Measurements from ENCODE around the gene HRH1.
"Not testable (repeated sequence)": the region's sequence is repeated elsewhere in the genome, so short reads cannot be mapped to it uniquely, and the experiment has no call there.

HRH1 gene

GRCh38 chr3:11154036-11154952, at the start of gene HRH1:
Gene HRH1 (plus strand): TSS chr3:11154493. CDS start chr3:11259038, 104,545 bp downstream.
- no peak for DNase-seq (ENCODE audit: low read depth)

GRCh38 chr3:11113316-11113715, 41.0 kb upstream of the HRH1 start:
- not testable (repeated sequence) for DNase-seq (ENCODE audit: low read depth); H3K4me3 ChIP-seq (ENCODE audit: control insufficient read depth, low read depth, low read length)

More at GRCh38 chr3:11154036-11154952, at the start of gene HRH1:
- peak within 1 kb of the TSS; percentile 75 for H3K4me3 ChIP-seq (ENCODE audit: control insufficient read depth, low read depth, low read length)
- TF ChIP-seq CTCF (IDR thresholded peaks at IDR 0.05; ENCODE audit: control insufficient read depth, insufficient read depth, low read depth, low read length, missing control alignments), result no peak

GRCh38 chr3:11115548-11115947, 38.7 kb upstream of the HRH1 start:
- TF ChIP-seq CTCF (IDR thresholded peaks at IDR 0.05; ENCODE audit: control insufficient read depth, insufficient read depth, low read depth, low read length, missing control alignments), result no peak
- DNase-seq (ENCODE audit: low read depth), result no peak
- H3K4me3 ChIP-seq (ENCODE audit: control insufficient read depth, low read depth, low read length), result no peak overlapping the region

GRCh38 chr3:11116336-11117059, 37.8 kb upstream of the HRH1 start:
- TF ChIP-seq CTCF (IDR thresholded peaks at IDR 0.05; ENCODE audit: control insufficient read depth, insufficient read depth, low read depth, low read length, missing control alignments), result no peak

GRCh38 chr3:11117591-11117990, 36.7 kb upstream of the HRH1 start:
- H3K4me3 ChIP-seq (ENCODE audit: control insufficient read depth, low read depth, low read length), result no peak overlapping the region
- DNase-seq (ENCODE audit: low read depth), result no peak
- no peak for TF ChIP-seq CTCF (IDR thresholded peaks at IDR 0.05; ENCODE audit: control insufficient read depth, insufficient read depth, low read depth, low read length, missing control alignments)

More at GRCh38 chr3:11116336-11117059, 37.8 kb upstream of the HRH1 start:
- no peak overlapping the region for H3K4me3 ChIP-seq (ENCODE audit: control insufficient read depth, low read depth, low read length)
- no peak for DNase-seq (ENCODE audit: low read depth)

- no peak overlapping the region for H3K4me3 ChIP-seq (ENCODE audit: control insufficient read depth, low read depth, low read length)
- DNase-seq (ENCODE audit: low read depth), result no peak
- TF ChIP-seq CTCF (IDR thresholded peaks at IDR 0.05; ENCODE audit: control insufficient read depth, insufficient read depth, low read depth, low read length, missing control alignments), result no peak
These were observed 36.1 kb upstream of the HRH1 start for GRCh38 chr3:11118181-11118682.
